Measurements from ENCODE around the gene WARS2.

- TF ChIP-seq POLR2AphosphoS5 (IDR thresholded peaks at IDR 0.05) = no peak
- TF ChIP-seq POLR2A (IDR thresholded peaks at IDR 0.05) = no peak
- TF ChIP-seq CTCF (IDR thresholded peaks at IDR 0.05) = no peak
These were observed 149.0 kb downstream of the WARS2 start for GRCh38 chr1:118991448-118991847.

Data from suprapubic skin (tissue), 4 donors.